Fibroblast of villous mesenchyme (primary cell): ENCODE measurements around the gene ANXA2R. TPM values are rescaled to one million over a fixed set of nuclear protein-coding genes. Genes with fewer than 3 reads are reported as not detected.
"Not testable (repeated sequence)": the region's sequence is repeated elsewhere in the genome, so short reads cannot be mapped to it uniquely, and the experiment has no call there.

Experiments used
- DNase-seq: peaks from one replicate; pipeline ENCODE4 v3.0.0-alpha.2; 2010; ENCODE audit warnings: low read depth
- H3K4me3 ChIP-seq: 2 replicates; pipeline ENCODE4 v1.5.1; 2011; ENCODE audit warnings: low read depth, mild to moderate bottlenecking, low read length
- CTCF ChIP-seq: IDR thresholded peaks from 2 replicates; pipeline ENCODE4 v1.5.1; 2012; ENCODE audit warnings: low read depth, mild to moderate bottlenecking, low read length; ENCODE audit not compliant: insufficient read depth
- total RNA-seq: library from RNA; depleted of rRNA; stranded (reverse); fragments of >200 nt; gene quantifications from 2 replicates; pipeline ENCODE4 v1.2.3, GENCODE V29; 2012

The ANXA2R gene
- total RNA-seq, 1 donor: 3.9 TPM

DNA sequence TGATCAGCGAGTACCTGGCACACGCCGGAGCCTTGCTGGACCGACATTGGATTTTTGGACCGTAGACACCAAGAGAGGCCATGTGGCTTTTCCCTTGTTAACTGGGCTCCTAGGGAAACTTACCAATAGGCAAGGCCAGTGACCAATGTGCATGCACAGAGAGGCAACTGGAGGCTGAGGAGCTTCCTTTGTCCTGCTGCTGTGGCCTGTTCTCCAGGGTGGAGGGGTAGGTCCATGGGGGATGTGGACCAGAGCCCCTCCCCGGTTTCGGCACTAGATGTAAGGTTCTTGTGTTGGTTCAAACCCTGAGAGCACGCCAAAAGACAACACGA is 34.8 kb upstream of the ANXA2R start:
- no peak for TF ChIP-seq CTCF
- no peak overlapping the region for H3K4me3 ChIP-seq
- no peak for DNase-seq

DNA sequence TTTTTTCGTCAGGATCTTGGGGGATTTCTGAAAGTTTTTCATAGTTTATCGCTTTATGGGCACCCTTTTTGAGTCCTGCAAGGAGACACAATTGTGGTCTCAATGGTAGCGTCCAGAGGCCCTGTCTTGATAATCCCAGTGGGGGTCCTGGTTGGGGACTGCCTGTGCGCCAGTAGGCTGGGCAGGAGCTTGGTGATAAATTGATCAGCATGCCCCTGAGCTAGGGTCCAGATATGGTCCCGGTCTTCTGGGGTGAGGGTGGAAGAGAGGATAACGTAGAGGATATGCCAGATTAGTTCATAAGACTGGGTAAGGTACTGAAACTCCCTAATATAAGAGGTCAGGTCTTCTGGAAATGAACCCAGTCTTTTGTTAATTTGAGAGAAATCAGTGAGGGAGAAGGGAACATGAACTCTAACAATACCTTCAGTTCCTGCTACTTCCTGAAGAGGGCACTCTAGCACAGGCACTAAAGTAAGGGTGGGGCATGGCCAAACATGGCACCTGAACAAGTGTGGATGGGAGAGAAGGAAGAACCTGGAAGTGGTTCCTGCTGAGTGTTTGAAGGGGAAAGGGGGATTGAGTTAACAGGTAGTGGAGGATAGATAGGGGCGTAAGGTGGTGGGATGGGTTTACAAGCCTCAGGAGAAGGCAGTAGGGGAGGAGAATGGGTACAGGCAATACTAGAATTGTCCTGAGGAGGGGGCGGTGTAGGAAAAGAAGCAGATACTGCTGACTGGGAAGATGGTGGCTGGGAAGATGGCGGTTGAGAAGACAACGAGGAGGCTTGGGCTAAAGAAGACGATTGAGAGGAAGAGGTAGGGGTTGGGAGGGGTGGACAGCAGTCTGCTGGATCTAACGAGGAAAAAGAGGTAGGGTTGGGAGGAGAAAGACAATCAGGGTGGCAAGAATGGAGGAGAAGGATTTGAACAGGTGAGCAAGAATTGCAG is 33.8 kb upstream of the ANXA2R start:
- DNase-seq: peak; percentile 44
- H3K4me3 ChIP-seq: no peak overlapping the region
- TF ChIP-seq CTCF: peak; percentile 74

GRCh38 chr5:43069401-43069720 is 29.2 kb upstream of the ANXA2R start:
- peak overlapping the region; percentile 95 for H3K4me3 ChIP-seq

GRCh38 chr5:43068037-43068436 is 27.9 kb upstream of the ANXA2R start:
- TF ChIP-seq CTCF: no peak
- DNase-seq: no peak
- H3K4me3 ChIP-seq: peak overlapping the region; percentile 95

More at GRCh38 chr5:43069401-43069720, 29.2 kb upstream of the ANXA2R start:
- not testable (repeated sequence) for DNase-seq

DNA sequence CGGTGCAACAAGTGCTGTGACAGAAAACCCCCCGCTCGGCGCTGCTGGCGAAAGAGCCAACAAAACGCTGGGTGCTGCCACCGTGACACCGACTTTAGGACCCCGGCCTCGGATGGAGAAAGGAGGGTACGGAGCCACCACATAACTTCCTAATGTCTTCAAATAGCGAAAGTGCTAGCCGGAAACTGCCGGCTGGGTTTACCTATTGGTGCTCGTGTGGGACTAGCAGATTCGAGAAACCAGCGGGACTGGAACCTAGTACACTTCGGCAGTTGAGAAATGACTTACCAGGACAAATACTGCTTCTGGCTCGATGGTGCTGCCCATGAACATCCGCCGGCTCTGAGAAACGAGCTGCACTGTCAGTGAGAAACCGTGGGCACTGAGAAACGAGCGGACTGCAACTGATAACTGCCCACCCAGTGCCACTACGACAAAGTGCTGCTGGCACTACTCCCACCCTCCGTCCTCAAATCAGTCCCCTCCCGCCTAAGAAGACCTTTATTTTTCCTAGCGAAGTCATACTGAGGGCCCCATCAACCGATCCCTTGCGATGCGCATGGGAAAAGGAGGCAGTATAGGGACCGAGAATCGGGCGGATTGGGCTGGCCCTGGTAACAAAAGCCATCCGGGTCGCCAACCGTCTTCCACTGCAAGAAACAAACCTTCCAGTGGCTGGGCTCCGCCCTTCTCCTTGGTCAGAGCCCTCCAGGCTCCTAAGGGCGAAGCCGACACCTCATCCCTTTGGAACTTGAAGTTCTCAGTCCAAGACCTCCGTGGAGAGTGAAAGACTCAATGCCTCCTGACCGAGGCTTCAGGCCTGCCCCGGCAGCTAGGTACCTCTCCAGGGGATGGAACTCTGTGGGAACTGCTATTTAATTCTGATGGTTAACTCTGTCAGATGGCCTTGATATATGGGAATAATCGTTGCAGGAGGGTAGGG is 27.0 kb upstream of the ANXA2R start:
- peak; percentile 92 for DNase-seq
- peak overlapping the region; percentile 95 for H3K4me3 ChIP-seq
- no peak for TF ChIP-seq CTCF

DNA sequence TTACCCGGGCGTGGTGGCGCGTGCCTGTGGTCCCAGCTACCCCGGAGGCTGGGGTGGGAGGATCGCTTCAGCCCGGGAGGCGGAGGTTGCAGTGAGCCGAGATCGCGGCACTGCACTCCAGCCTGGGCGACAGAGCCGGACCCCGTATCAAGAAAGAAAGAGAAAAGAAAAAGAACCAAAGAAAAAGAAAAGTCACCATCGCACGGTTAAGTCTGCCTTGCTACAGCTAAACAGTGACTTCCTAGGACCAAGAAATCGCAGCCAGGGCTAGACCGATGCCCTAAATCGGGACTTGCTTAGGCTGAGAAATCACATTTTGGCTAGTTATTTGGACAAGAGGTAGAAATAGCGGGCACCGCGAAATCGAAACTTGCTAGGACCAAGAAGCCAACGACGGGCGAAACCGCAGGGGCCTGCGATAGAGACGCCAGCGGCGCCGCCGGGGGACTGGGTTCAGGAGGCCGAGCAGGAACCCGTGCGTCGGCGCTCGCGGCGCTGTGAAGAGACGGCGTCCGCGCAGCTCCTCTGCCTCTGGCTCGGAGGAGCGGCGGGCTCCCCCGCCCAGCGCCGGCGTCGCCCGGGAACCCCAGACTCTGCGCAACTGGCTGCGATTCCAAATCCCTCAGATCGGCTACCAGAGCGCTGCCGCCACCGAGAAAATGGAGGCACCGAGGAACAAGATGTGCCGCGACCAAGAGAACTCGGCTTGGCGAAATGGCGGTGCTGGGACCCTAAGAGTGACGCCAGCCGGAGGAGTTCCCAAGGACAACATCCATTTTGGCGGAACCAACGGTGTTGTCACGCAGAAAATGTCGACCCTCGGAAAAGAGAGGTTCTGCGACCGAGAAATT is 26.1 kb upstream of the ANXA2R start:
- no peak for TF ChIP-seq CTCF
- H3K4me3 ChIP-seq: peak overlapping the region; percentile 95
- peak; percentile 86 for DNase-seq
